ENCODE measurements around the gene ABTB2.

The ABTB2 gene

GRCh38 chr11:34335801-34336200, 22.0 kb downstream of the ABTB2 start:
- H3K27me3 ChIP-seq (replicated peaks; ENCODE audit: control insufficient read depth, insufficient read depth, low read length) = no peaks in the 10 kb centered on the region
- no peak for TF ChIP-seq CTCF (IDR thresholded peaks at IDR 0.05; ENCODE audit: insufficient read depth, low read length, poor library complexity, severe bottlenecking)
- no peaks in the 10 kb centered on the region for H3K36me3 ChIP-seq (ENCODE audit: control insufficient read depth, insufficient read depth, low read length)
- DNase-seq (ENCODE audit: extremely low read depth, insufficient read length) = no peak
- H3K4me3 ChIP-seq (replicated peaks; ENCODE audit: low read depth, low read length) = no peak overlapping the region

- no peak for DNase-seq (ENCODE audit: extremely low read depth, insufficient read length)
- Histone ChIP-seq H3K36me3 (ENCODE audit: control insufficient read depth, insufficient read depth, low read length) (no peaks in the 10 kb centered on the region), H3K4me3 (replicated peaks; ENCODE audit: low read depth, low read length) (no peak overlapping the region), H3K27me3 (replicated peaks; ENCODE audit: control insufficient read depth, insufficient read depth, low read length) (no peaks in the 10 kb centered on the region)
- no peak for TF ChIP-seq CTCF (IDR thresholded peaks at IDR 0.05; ENCODE audit: insufficient read depth, low read length, poor library complexity, severe bottlenecking)
Observed at GRCh38 chr11:34335331-34335730, 22.5 kb downstream of the ABTB2 start.

GRCh38 chr11:34333787-34334186, 24.0 kb downstream of the ABTB2 start:
- DNase-seq (ENCODE audit: extremely low read depth, insufficient read length) = no peak

DNA sequence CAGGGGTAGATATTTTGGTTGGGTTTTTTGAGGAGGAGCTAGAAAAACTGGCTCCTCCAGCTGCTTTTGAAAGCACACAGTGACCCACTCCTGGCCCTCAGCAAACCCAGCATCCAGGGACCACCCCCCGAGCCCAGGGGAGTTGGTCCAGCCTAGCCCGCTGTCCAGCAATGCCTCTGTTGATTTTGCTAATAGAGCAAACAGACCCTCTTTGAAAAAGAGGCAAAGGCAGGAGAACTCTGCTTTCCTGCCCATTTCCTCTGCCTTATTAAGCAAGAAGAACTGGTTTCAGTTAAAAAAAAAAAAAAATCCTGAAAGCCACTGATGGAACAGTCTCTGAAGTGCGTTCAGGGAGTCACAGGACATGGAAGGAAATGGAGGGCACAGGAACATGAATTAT, 25.3 kb downstream of the ABTB2 start:
- DNase-seq (ENCODE audit: extremely low read depth, insufficient read length) = no peak
- H3K4me3 ChIP-seq (replicated peaks; ENCODE audit: low read depth, low read length) = no peak overlapping the region
- no peak for TF ChIP-seq CTCF (IDR thresholded peaks at IDR 0.05; ENCODE audit: insufficient read depth, low read length, poor library complexity, severe bottlenecking)
- no peaks in the 10 kb centered on the region for H3K27me3 ChIP-seq (replicated peaks; ENCODE audit: control insufficient read depth, insufficient read depth, low read length)
- no peaks in the 10 kb centered on the region for H3K36me3 ChIP-seq (ENCODE audit: control insufficient read depth, insufficient read depth, low read length)

More at GRCh38 chr11:34333787-34334186, 24.0 kb downstream of the ABTB2 start:
- no peak for TF ChIP-seq CTCF (IDR thresholded peaks at IDR 0.05; ENCODE audit: insufficient read depth, low read length, poor library complexity, severe bottlenecking)
- H3K27me3 ChIP-seq (replicated peaks; ENCODE audit: control insufficient read depth, insufficient read depth, low read length) = no peaks in the 10 kb centered on the region
- no peaks in the 10 kb centered on the region for H3K36me3 ChIP-seq (ENCODE audit: control insufficient read depth, insufficient read depth, low read length)
- no peak overlapping the region for H3K4me3 ChIP-seq (replicated peaks; ENCODE audit: low read depth, low read length)

DNA sequence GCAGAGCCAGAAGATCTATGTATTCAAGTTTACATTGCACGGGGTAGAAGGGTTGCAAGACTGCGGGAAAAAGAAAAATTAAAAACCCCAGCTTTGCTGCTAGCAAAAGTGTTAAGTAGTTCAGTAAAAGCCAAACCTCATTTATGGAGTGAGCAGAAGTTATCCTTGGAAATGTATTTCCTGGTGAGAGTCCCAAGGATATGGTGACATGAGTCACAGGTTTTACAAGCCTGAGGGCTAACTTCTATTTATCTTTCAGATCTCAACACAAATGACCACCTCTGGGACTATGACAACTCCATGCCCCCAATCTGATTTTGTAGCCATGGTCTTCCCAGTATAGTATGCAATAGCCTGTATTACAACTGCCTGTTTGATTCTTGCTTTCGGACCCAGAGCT, 26.1 kb downstream of the ABTB2 start:
- no peaks in the 10 kb centered on the region for H3K36me3 ChIP-seq (ENCODE audit: control insufficient read depth, insufficient read depth, low read length)
- H3K27me3 ChIP-seq (replicated peaks; ENCODE audit: control insufficient read depth, insufficient read depth, low read length) = no peaks in the 10 kb centered on the region
- no peak for DNase-seq (ENCODE audit: extremely low read depth, insufficient read length)
- no peak for TF ChIP-seq CTCF (IDR thresholded peaks at IDR 0.05; ENCODE audit: insufficient read depth, low read length, poor library complexity, severe bottlenecking)
- H3K4me3 ChIP-seq (replicated peaks; ENCODE audit: low read depth, low read length) = no peak overlapping the region

DNA sequence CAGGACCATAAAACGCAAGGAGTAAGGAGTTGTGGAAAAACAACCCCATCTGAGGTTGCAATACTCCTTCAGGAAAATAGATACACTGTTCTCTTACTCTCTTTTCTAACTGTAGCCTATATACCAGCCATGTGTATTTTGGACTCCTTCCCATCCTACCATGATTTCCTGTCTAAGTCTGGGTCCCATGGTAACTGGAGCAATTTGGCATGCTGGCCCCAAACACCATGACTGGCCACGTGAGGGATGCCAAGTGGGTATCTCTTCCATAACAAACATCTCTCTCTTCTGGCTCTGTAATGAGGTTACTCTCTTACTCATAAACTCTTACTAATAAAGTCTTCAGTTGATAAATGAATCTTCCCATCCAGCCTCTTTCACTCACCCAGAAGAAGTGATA, 26.5 kb downstream of the ABTB2 start:
- DNase-seq (ENCODE audit: extremely low read depth, insufficient read length) = no peak
- TF ChIP-seq CTCF (IDR thresholded peaks at IDR 0.05; ENCODE audit: insufficient read depth, low read length, poor library complexity, severe bottlenecking) = no peak
- Histone ChIP-seq H3K4me3 (replicated peaks; ENCODE audit: low read depth, low read length) (no peak overlapping the region), H3K27me3 (replicated peaks; ENCODE audit: control insufficient read depth, insufficient read depth, low read length) (no peaks in the 10 kb centered on the region), H3K36me3 (ENCODE audit: control insufficient read depth, insufficient read depth, low read length) (no peaks in the 10 kb centered on the region)

Measured in GM06990 (cell line).